Colonic mucosa (tissue), 4 donors: ENCODE data around the gene PGA3. TPM values are rescaled to one million over a fixed set of nuclear protein-coding genes. Genes with fewer than 3 reads are reported as not detected.

ENCODE experiments used
- DNase-seq: peaks from one replicate; pipeline ENCODE4 v3.0.0-alpha.2; 2020
- H3K27ac ChIP-seq: fragments of 200-600 bp; one replicate; pipeline ENCODE4 v1.8.0; 2021
- H3K27me3 ChIP-seq: fragments of 200-600 bp; one replicate; pipeline ENCODE4 v1.8.0; 2021
- H3K36me3 ChIP-seq: fragments of 200-600 bp; one replicate; pipeline ENCODE4 v1.8.0; 2021
- H3K4me1 ChIP-seq: fragments of 200-600 bp; one replicate; pipeline ENCODE4 v1.8.0; 2021; ENCODE audit warnings: mild to moderate bottlenecking
- H3K4me3 ChIP-seq: fragments of 200-600 bp; one replicate; pipeline ENCODE4 v1.8.0; 2021
- H3K9ac ChIP-seq, 2 donors: one replicate each; pipeline ENCODE4 v1.7.0; 2013; ENCODE audit warnings: control low read depth in 2 of 2, low read depth in 2 of 2, low read length in 2 of 2
- H3K9me3 ChIP-seq: fragments of 200-600 bp; one replicate; pipeline ENCODE4 v1.8.0; 2021
- CTCF ChIP-seq: fragments of 200-600 bp; IDR thresholded peaks from one replicate; pipeline ENCODE4 v1.8.0; 2022; ENCODE audit warnings: antibody characterized with exemption, mild to moderate bottlenecking
- intact Hi-C: fragments of 100-400 bp; cut with DNase I; formaldehyde crosslinking; loops from one replicate; pipeline ENCODE4 v1.14.1; 2022
- total RNA-seq, 2 donors: library from RNA; stranded (reverse); fragmentation: NEBNext Ultra II Directional in 1 of 2; extraction: Animal tissue kit (Norgen Biotek cat#: 25700) in 1 of 2; gene quantifications; one replicate each; pipeline ENCODE4 v1.2.1, GENCODE V29; 2021
- donor health status: healthy.
- donor health status: DM: no; HTN: no; CAD: no.
- donor health status: DM: no; HTN: no; CAD: no.

PGA3 gene
- total RNA-seq, 2 donors from 2014 or later, result 0.35 TPM; not detected in 1

GRCh38 chr11:61186504-61186903, 16.8 kb upstream of the PGA3 start:
- no peak overlapping the region for H3K9ac ChIP-seq
- no peak for TF ChIP-seq CTCF
- intact Hi-C loops, result loop anchor here (5.0 to 10.0 kb wide), 2 partner anchors 59 to 352 kb away; no protein-coding TSS in a partner anchor

GRCh38 chr11:61187505-61188130, 15.7 kb upstream of the PGA3 start:
- Histone ChIP-seq H3K9me3 (no peaks in the 10 kb centered on the region), H3K27ac (no peak overlapping the region), H3K36me3 (no peaks in the 10 kb centered on the region), H3K4me3 (no peak overlapping the region), H3K4me1 (no peaks in the 10 kb centered on the region), H3K27me3 (no peaks in the 10 kb centered on the region), H3K9ac (no peak overlapping the region)
- intact Hi-C loops, result loop anchor here (5.0 to 10.0 kb wide), 2 partner anchors 60 to 353 kb away; no protein-coding TSS in a partner anchor
- TF ChIP-seq CTCF, result peak; percentile 93
- peak; percentile 81 for DNase-seq

More at GRCh38 chr11:61186504-61186903, 16.8 kb upstream of the PGA3 start:
- Histone ChIP-seq H3K27me3 (no peaks in the 10 kb centered on the region), H3K9me3 (no peaks in the 10 kb centered on the region), H3K36me3 (no peaks in the 10 kb centered on the region), H3K4me3 (no peak overlapping the region), H3K27ac (no peak overlapping the region), H3K4me1 (no peaks in the 10 kb centered on the region)
- no peak for DNase-seq

GRCh38 chr11:61189933-61190332, 13.4 kb upstream of the PGA3 start:
- TF ChIP-seq CTCF, result no peak
- no peak overlapping the region for H3K4me3 ChIP-seq
- H3K4me1 ChIP-seq, result no peaks in the 10 kb centered on the region
- H3K27ac ChIP-seq, result no peak overlapping the region
- no peaks in the 10 kb centered on the region for H3K36me3 ChIP-seq
- H3K9me3 ChIP-seq, result no peaks in the 10 kb centered on the region
- no peaks in the 10 kb centered on the region for H3K27me3 ChIP-seq
- DNase-seq, result no peak
- no peak overlapping the region for H3K9ac ChIP-seq
- intact Hi-C loops, result loop anchor here (5.0 to 10.0 kb wide), 2 partner anchors 63 to 355 kb away; no protein-coding TSS in a partner anchor

- Histone ChIP-seq H3K9ac (no peak overlapping the region), H3K4me1 (no peaks in the 10 kb centered on the region), H3K27me3 (no peaks in the 10 kb centered on the region), H3K9me3 (no peaks in the 10 kb centered on the region), H3K4me3 (no peak overlapping the region), H3K36me3 (no peaks in the 10 kb centered on the region), H3K27ac (no peak overlapping the region)
- TF ChIP-seq CTCF, result no peak
- intact Hi-C loops, result no loop called here
- no peak for DNase-seq
These were observed 9.7 kb upstream of the PGA3 start for GRCh38 chr11:61193596-61193995.

GRCh38 chr11:61194169-61194671, 9.1 kb upstream of the PGA3 start:
- no peak for DNase-seq
- intact Hi-C loops, result no loop called here
- Histone ChIP-seq H3K4me1 (no peaks in the 10 kb centered on the region), H3K36me3 (no peaks in the 10 kb centered on the region), H3K9me3 (no peaks in the 10 kb centered on the region), H3K27ac (no peak overlapping the region), H3K9ac (no peak overlapping the region), H3K4me3 (no peak overlapping the region), H3K27me3 (no peaks in the 10 kb centered on the region)
- TF ChIP-seq CTCF, result no peak
